SK-N-MC (cell line): ENCODE data around the gene NRBF2.

Source experiments
- DNase-seq: peaks from one replicate; pipeline ENCODE4 v3.0.0-alpha.2; 2011; ENCODE audit warnings: low read depth, low spot score
- H3K27ac ChIP-seq: fragments of 200-600 bp; sonication (generic); 2 replicates; pipeline ENCODE4 v1.5.1; 2016; ENCODE audit warnings: mixed run types
- H3K36me3 ChIP-seq: fragments of 200-600 bp; sonication (generic); 2 replicates; pipeline ENCODE4 v1.6.1; 2017; ENCODE audit warnings: antibody characterized with exemption, low read length, mixed read lengths; ENCODE audit not compliant: insufficient read depth
- H3K4me3 ChIP-seq: fragments of 200-600 bp; sonication (generic); 2 replicates; pipeline ENCODE4 v1.5.1; 2016
- H3K9ac ChIP-seq: fragments of 200-600 bp; sonication (generic); 2 replicates; pipeline ENCODE4 v1.8.0; 2017; ENCODE audit warnings: mixed run types, mixed read lengths; ENCODE audit not compliant: insufficient read length
- H3K9me3 ChIP-seq: fragments of 200-600 bp; sonication (generic); 2 replicates; pipeline ENCODE4 v1.6.1; 2017; ENCODE audit warnings: low read depth, mild to moderate bottlenecking, antibody characterized with exemption, low read length, moderate library complexity, mixed read lengths
- EZH2 ChIP-seq: fragments of 200-600 bp; sonication (generic); IDR thresholded peaks from one replicate; pipeline ENCODE4 v1.6.1; 2017; ENCODE audit warnings: antibody characterized with exemption
- FOXP2 ChIP-seq: optimal IDR thresholded peaks from 2 replicates; pipeline ENCODE3; 2011; ENCODE audit warnings: mild to moderate bottlenecking, moderate library complexity; ENCODE audit not compliant: insufficient read depth; ENCODE audit errors: extremely low read length, control extremely low read depth
- POLR2AphosphoS5 ChIP-seq: IDR thresholded peaks from 2 replicates; pipeline ENCODE4 v1.6.1; 2012; ENCODE audit warnings: mild to moderate bottlenecking, low read depth, low read length, borderline replicate concordance

Gene NRBF2

DNA sequence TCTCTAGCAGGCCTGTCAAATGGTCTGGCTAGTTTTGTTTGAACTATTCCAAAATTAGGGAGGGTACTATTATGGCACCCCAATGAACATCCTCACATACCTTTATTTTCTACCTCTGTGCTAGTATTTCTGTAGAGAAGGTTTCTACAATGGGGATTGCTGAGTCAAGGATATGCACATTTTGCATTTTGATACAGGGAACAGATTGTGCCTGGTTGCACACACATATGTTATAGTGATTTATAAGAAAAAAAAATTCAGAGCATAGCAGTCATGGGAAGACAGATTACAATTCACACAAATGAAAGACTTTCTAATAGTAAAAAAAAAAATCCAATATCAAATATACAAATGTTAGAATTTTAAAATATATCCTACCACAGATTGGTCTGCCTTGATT is 14.1 kb upstream of the NRBF2 start:
- H3K27ac ChIP-seq, result no peak overlapping the region
- no peak overlapping the region for H3K4me3 ChIP-seq
- no peak for DNase-seq
- no peaks in the 10 kb centered on the region for H3K36me3 ChIP-seq
- TF ChIP-seq EZH2 (no peak), POLR2AphosphoS5 (no peak), FOXP2 (no peak)
- H3K9ac ChIP-seq, result no peak overlapping the region
- no peaks in the 10 kb centered on the region for H3K9me3 ChIP-seq

- no peak for DNase-seq
- Histone ChIP-seq H3K36me3 (no peaks in the 10 kb centered on the region), H3K27ac (no peak overlapping the region), H3K9me3 (no peaks in the 10 kb centered on the region), H3K4me3 (no peak overlapping the region), H3K9ac (no peak overlapping the region)
- TF ChIP-seq POLR2AphosphoS5 (no peak), FOXP2 (no peak), EZH2 (no peak)
Measured at GRCh38 chr10:63120554-63120953, 12.6 kb upstream of the NRBF2 start.

DNA sequence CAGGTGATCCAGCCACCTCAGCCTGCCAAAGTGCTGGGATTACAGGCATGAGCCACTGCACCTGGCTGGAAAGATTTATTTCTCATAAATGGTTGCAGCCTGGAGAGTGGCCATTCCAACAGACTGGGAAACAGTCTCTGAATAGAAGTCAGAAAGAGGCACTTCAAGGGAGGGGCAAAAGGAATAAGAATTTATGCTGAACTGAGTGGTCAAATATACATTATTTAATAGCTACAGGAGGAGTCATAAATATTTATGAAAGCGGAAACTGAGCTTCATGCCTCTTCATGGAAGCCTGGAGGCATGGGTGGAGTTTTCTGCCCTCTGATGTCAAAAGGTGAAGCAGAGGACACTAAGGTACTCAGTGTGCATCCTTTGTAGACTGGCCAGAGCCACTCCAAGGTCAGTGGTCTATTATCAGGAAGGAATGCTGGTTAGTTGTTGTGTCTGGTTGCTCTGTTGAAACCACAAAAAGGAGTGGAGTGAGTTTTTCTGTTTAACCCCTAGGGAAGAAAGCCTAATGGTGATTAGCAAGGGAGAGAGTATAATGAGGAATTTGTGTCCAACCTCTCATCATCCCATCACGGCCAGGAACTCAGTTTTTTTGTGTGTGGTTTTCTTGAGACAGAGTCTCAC is 9.3 kb upstream of the NRBF2 start:
- Histone ChIP-seq H3K9ac (no peak overlapping the region), H3K27ac (no peak overlapping the region), H3K4me3 (no peak overlapping the region), H3K9me3 (no peaks in the 10 kb centered on the region), H3K36me3 (no peaks in the 10 kb centered on the region)
- DNase-seq, result no peak
- TF ChIP-seq FOXP2, result no peak
- TF ChIP-seq POLR2AphosphoS5, result no peak
- no peak for TF ChIP-seq EZH2

DNA sequence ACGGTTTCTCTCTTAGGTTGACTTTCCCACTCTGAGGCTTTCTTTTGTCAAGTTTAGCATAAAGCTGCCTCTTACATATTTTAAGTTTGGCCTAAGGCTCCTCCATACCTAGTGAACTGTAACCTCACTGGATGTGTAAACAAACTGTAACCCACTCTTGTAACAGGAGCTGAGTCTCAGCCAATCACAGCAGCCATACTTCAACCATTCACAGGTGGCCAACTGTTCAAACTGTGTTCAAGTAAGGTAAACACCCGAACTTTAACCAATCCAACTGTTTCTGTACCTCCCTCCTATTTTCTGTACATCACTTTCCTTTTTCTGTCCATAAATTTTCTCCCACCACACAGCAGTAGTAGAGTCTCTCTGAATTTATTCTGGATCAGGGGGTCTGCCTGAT is 7.7 kb upstream of the NRBF2 start:
- DNase-seq, result no peak
- H3K4me3 ChIP-seq, result no peak overlapping the region
- H3K9me3 ChIP-seq, result no peaks in the 10 kb centered on the region
- no peaks in the 10 kb centered on the region for H3K36me3 ChIP-seq
- H3K9ac ChIP-seq, result no peak overlapping the region
- TF ChIP-seq EZH2 (no peak), POLR2AphosphoS5 (no peak)
- H3K27ac ChIP-seq, result no peak overlapping the region

GRCh38 chr10:63128443-63128842 is 4.7 kb upstream of the NRBF2 start:
- Histone ChIP-seq H3K9ac (no peak overlapping the region), H3K27ac (no peak overlapping the region), H3K36me3 (no peaks in the 10 kb centered on the region), H3K4me3 (no peak overlapping the region), H3K9me3 (no peaks in the 10 kb centered on the region)
- no peak for DNase-seq
- TF ChIP-seq POLR2AphosphoS5 (no peak), EZH2 (no peak), FOXP2 (no peak)

DNA sequence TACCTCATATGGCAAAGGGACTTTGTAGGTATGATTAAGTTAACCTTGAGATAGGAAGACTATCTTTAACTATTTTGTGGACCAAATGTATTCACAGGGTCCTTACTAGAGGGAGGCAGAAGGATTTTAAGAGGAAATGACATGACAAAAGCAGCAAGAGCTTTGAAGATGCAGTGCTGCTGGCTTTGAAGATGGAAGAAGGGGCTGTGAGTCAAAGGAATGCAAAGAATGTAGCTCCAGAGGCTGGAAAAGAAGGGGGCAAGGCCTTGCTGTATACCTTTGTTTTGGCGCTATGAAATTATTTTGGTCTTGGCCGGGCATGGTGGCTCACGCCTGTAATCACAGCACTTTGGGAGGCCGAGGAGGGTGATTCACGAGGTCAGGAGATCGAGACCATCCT is 3.2 kb upstream of the NRBF2 start:
- no peak for TF ChIP-seq POLR2AphosphoS5
- no peak for TF ChIP-seq FOXP2
- TF ChIP-seq EZH2, result no peak
- H3K4me3 ChIP-seq, result no peak overlapping the region
- H3K9ac ChIP-seq, result no peak overlapping the region
- no peaks in the 10 kb centered on the region for H3K9me3 ChIP-seq
- no peaks in the 10 kb centered on the region for H3K36me3 ChIP-seq
- no peak overlapping the region for H3K27ac ChIP-seq
- DNase-seq, result no peak

GRCh38 chr10:63132651-63133055 is 475 bp upstream of the NRBF2 start:
- peak overlapping the region; percentile 84 for H3K4me3 ChIP-seq
- TF ChIP-seq EZH2 (no peak), FOXP2 (no peak), POLR2AphosphoS5 (no peak)
- no peaks in the 10 kb centered on the region for H3K36me3 ChIP-seq
- H3K27ac ChIP-seq, result peak overlapping the region; percentile 57; the same call in 1 of the 2 replicates
- no peaks in the 10 kb centered on the region for H3K9me3 ChIP-seq
- no peak overlapping the region for H3K9ac ChIP-seq
- no peak for DNase-seq

DNA sequence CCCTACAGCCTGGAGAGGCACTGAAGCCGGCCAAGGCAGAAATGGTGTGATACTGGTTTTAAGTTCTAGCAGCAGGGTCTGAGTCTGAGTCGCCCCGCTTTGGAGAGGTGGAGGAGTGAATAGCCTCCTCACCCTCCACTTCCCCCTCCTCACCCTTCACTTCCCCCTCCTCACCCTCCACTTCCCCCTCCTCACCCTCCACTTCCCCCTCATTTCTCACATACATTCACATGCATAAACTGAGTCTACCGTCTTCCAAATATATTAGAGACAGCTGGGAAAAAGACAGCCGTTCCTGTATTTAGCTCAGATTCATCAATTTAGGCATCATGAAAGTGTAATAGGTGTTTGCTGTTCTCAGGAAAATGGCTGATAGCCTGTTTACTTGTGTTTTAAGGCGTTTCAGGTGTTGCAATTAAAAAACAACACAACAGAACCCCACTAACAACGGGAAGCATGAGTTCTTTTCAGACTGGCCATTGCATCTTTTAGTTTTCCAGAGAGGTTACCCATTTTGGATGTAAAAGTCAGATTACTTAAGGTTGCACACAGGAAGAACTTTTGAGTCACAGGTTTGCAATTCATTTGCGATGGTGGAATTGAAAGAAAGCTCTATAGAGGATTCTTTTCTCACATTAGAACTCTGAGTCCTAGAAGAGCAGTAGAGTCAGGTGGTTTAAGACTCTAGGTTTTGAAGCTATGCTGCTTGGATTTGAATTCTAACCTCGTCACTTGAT is 861 bp downstream of the NRBF2 start:
- Histone ChIP-seq H3K9ac (peak overlapping the region; percentile 90), H3K9me3 (no peaks in the 10 kb centered on the region), H3K4me3 (peak overlapping the region; percentile 84), H3K27ac (no peak overlapping the region), H3K36me3 (no peaks in the 10 kb centered on the region)
- DNase-seq, result no peak
- no peak for TF ChIP-seq FOXP2
- TF ChIP-seq EZH2, result no peak
- TF ChIP-seq POLR2AphosphoS5, result no peak

GRCh38 chr10:63137306-63137705 is 4.2 kb downstream of the NRBF2 start:
- DNase-seq, result no peak
- H3K9ac ChIP-seq, result no peak overlapping the region
- H3K27ac ChIP-seq, result no peak overlapping the region
- no peaks in the 10 kb centered on the region for H3K36me3 ChIP-seq
- no peak overlapping the region for H3K4me3 ChIP-seq
- H3K9me3 ChIP-seq, result no peaks in the 10 kb centered on the region
- TF ChIP-seq EZH2 (no peak), FOXP2 (no peak), POLR2AphosphoS5 (no peak)
